Measurements from ENCODE around the gene RHBDD3.

Gene RHBDD3

GRCh38 chr22:29267858-29268510, at the start of gene RHBDD3, which contains the start of gene EWSR1:
TSS of gene RHBDD3 (minus strand) at chr22:29267981. CDS start at chr22:29265626, 2,355 bp downstream.
TSS of gene EWSR1 (plus strand) at chr22:29268268. CDS start at chr22:29268337, 69 bp downstream.
- FAIRE-seq, result no peak

GRCh38 chr22:29316141-29316828, 48.5 kb upstream of the RHBDD3 start:
- FAIRE-seq, result no peak

GRCh38 chr22:29315286-29316140, 47.7 kb upstream of the RHBDD3 start, which contains the start of gene RASL10A:
TSS of gene RASL10A (minus strand) at chr22:29315697. CDS start at chr22:29315246, 451 bp downstream.
- FAIRE-seq, result no peak

- no peak for FAIRE-seq
These were observed 46.9 kb upstream of the RHBDD3 start for GRCh38 chr22:29314537-29315285.

GRCh38 chr22:29313576-29314466, 46.0 kb upstream of the RHBDD3 start:
- FAIRE-seq, result no peak

GRCh38 chr22:29313126-29313575, 45.4 kb upstream of the RHBDD3 start:
- no peak for FAIRE-seq

- no peak for FAIRE-seq
These were observed 44.7 kb upstream of the RHBDD3 start for GRCh38 chr22:29312218-29313125.

- FAIRE-seq, result no peak
These were observed 43.9 kb upstream of the RHBDD3 start for GRCh38 chr22:29311464-29312217.

GRCh38 chr22:29310863-29311339, 43.1 kb upstream of the RHBDD3 start:
- no peak for FAIRE-seq

GRCh38 chr22:29310065-29310862, 42.5 kb upstream of the RHBDD3 start:
- no peak for FAIRE-seq

- no peak for FAIRE-seq
These were observed 41.7 kb upstream of the RHBDD3 start for GRCh38 chr22:29309332-29310064.

GRCh38 chr22:29308791-29309262, 41.0 kb upstream of the RHBDD3 start:
- no peak for FAIRE-seq

- FAIRE-seq, result no peak
These were observed 40.5 kb upstream of the RHBDD3 start for GRCh38 chr22:29308148-29308790.

- FAIRE-seq, result no peak
These were observed 39.9 kb upstream of the RHBDD3 start for GRCh38 chr22:29307596-29308147.

- FAIRE-seq, result no peak
These were observed 39.2 kb upstream of the RHBDD3 start for GRCh38 chr22:29306835-29307595.
